Measurements from ENCODE around the gene CCRL2. TPM values are rescaled to one million over a fixed set of nuclear protein-coding genes. Genes with fewer than 3 reads are reported as not detected.

The CCRL2 gene, protein sequence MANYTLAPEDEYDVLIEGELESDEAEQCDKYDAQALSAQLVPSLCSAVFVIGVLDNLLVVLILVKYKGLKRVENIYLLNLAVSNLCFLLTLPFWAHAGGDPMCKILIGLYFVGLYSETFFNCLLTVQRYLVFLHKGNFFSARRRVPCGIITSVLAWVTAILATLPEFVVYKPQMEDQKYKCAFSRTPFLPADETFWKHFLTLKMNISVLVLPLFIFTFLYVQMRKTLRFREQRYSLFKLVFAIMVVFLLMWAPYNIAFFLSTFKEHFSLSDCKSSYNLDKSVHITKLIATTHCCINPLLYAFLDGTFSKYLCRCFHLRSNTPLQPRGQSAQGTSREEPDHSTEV
- 3.6 TPM for polyA plus RNA-seq (2012; ENCODE audit: insufficient read depth, insufficient read length)

DNA sequence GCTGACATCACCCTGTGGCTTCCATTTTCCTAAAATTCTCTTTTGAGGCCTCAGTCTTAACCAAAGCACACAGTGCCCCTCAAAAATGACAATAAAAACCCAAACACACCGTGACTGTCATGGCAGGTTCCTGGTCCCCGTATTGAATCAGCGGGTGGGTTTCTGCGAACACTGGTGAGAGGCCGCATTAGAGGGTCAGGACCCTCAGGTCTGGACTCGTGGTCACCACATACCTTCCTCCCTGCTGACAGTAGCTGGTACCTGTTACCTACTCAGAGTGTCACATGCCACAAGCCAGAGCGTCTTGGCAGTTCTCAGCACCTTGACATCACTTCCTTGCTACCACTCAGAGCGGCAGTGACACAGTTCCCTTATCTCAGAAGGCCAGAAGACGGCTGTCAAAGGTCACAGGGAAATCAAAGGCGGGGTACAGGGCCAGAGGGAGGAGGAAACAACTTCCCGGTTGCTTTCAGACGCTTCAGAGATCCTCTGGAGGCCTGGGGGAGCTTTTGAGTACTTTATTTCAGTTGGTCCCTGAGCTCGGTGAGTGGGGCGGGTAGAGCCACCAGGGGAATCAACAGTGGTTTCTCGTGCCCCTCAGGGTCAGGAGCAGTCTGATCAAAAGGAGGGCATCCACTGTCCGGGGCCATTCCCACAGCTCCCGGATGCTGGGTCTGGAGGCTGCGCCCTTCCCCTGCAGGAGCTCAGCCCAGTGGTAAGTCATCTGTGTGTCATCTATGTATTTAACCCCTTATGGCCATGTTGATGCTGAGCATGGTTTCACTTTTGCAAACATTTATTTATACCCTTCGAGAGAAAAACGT, at the start of gene CCRL2, which contains the start of gene CCR5AS:
Gene CCRL2 (plus strand): TSS at position 472 of the 824 bp plus-strand sequence. CDS start 821 bp downstream, outside the sequence.
Gene CCR5AS (minus strand): TSS at position 279 of the 824 bp plus-strand sequence.
- peak; percentile 66 for DNase-seq (ENCODE audit: low read depth, low spot score)
- peak within 1 kb of the TSS; percentile 58 for H3K4me3 ChIP-seq (ENCODE audit: low read length)

DNA sequence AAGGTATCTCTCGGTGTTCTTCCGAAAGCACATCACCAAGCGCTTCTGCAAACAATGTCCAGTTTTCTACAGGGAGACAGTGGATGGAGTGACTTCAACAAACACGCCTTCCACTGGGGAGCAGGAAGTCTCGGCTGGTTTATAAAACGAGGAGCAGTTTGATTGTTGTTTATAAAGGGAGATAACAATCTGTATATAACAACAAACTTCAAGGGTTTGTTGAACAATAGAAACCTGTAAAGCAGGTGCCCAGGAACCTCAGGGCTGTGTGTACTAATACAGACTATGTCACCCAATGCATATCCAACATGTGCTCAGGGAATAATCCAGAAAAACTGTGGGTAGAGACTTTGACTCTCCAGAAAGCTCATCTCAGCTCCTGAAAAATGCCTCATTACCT, 48.6 kb upstream of the CCRL2 start:
- no peak for DNase-seq (ENCODE audit: low read depth, low spot score)
- H3K4me3 ChIP-seq (ENCODE audit: low read length), result no peak overlapping the region

DNA sequence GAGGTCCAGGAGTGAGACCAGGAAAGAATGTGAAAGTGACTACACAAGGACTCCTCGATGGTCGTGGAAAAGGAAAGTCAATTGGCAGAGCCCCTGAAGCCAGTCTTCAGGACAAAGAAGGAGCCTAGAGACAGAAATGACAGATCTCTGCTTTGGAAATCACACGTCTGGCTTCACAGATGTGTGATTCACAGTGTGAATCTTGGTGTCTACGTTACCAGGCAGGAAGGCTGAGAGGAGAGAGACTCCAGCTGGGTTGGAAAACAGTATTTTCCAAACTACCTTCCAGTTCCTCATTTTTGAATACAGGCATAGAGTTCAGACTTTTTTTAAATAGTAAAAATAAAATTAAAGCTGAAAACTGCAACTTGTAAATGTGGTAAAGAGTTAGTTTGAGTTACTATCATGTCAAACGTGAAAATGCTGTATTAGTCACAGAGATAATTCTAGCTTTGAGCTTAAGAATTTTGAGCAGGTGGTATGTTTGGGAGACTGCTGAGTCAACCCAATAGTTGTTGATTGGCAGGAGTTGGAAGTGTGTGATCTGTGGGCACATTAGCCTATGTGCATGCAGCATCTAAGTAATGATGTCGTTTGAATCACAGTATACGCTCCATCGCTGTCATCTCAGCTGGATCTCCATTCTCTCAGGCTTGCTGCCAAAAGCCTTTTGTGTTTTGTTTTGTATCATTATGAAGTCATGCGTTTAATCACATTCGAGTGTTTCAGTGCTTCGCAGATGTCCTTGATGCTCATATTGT, 47.1 kb upstream of the CCRL2 start:
- H3K4me3 ChIP-seq (ENCODE audit: low read length), result no peak overlapping the region
- no peak for DNase-seq (ENCODE audit: low read depth, low spot score)

DNA sequence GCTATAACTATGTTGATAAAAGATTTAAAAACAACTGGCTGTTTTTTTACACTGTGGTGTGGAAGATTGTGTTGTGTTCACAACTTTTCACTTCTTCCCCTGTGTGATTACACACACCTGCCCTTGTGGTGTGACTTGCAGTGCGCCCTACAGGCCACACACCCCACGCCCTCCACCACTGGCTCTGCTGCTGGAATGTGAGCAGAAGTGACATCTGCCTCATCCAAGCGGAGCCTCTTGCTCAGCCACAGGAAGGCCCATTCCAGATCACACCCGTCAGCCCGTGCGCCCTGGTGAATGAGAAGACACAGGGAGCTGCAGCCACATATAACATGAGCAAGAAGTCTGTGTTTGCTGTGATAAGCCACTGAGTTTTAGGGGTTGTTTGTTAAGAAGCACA, 46.2 kb upstream of the CCRL2 start:
- no peak overlapping the region for H3K4me3 ChIP-seq (ENCODE audit: low read length)
- no peak for DNase-seq (ENCODE audit: low read depth, low spot score)

- no peak overlapping the region for H3K4me3 ChIP-seq (ENCODE audit: low read length)
- no peak for DNase-seq (ENCODE audit: low read depth, low spot score)
Observed at GRCh38 chr3:46361408-46362283, 45.4 kb upstream of the CCRL2 start.

GRCh38 chr3:46365041-46365440, 42.0 kb upstream of the CCRL2 start:
- no peak for DNase-seq (ENCODE audit: low read depth, low spot score)
- no peak overlapping the region for H3K4me3 ChIP-seq (ENCODE audit: low read length)

DNA sequence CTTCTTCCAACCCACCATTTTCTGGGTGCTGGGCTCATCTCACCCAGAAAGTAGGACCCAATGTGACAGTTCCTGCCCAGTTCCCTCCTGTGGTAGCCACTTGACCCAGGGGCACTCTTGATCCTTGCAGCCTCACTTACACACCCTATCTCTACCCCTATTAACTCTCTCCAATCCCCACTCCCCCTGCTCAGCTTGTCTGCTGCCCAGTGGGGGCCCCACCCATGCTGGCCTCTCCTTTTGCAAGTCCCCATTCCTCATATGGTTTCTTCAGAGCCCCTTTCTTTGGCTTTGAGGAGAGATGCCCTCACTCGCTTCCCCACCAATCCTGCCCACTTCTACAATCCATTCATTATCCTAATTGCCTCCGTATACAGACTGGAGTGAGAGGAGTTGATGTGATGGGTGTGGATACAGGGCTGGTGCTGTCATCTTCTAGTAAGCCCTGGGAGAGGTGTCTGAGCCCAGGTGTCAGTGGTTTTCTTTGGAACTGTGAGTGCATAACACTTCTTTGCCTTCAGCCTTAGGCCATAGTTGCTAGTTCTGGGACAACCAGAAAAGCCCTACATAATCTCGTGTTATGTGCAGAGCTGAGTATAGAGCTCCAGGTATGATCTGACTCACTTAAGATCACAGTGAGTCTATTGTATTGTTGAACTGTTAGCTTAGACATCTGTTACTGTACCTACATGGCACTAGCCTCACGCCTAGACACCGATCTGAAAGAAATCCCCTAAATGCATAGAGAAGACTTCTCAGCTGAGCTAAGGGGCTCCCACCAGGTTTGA, 41.1 kb upstream of the CCRL2 start:
- no peak overlapping the region for H3K4me3 ChIP-seq (ENCODE audit: low read length)
- no peak for DNase-seq (ENCODE audit: low read depth, low spot score)

DNA sequence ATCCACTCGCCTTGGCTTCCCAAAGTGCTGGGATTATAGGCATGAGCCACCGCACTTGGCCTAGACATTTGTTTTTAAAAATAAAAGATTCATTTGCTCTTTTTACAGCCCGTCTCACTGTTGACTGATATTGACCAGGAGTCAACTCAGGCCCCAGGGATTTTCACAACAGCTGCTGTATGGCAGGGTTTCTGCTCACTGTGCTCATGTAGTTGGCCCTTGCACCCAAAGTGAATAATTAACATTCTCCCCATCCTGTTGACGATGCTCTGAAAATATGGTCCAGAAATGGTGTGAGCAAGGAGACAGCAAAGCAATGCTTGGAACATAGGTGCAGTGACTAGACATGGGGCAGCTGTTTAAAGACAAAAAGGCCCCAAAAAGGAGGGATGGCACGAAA, 39.2 kb upstream of the CCRL2 start:
- no peak overlapping the region for H3K4me3 ChIP-seq (ENCODE audit: low read length)
- DNase-seq (ENCODE audit: low read depth, low spot score), result no peak

- no peak overlapping the region for H3K4me3 ChIP-seq (ENCODE audit: low read length)
- peak; percentile 84 for DNase-seq (ENCODE audit: low read depth, low spot score)
Observed at GRCh38 chr3:46368569-46368968, 38.5 kb upstream of the CCRL2 start.

GRCh38 chr3:46369151-46369550, 37.9 kb upstream of the CCRL2 start:
- no peak overlapping the region for H3K4me3 ChIP-seq (ENCODE audit: low read length)
- no peak for DNase-seq (ENCODE audit: low read depth, low spot score)

DNA sequence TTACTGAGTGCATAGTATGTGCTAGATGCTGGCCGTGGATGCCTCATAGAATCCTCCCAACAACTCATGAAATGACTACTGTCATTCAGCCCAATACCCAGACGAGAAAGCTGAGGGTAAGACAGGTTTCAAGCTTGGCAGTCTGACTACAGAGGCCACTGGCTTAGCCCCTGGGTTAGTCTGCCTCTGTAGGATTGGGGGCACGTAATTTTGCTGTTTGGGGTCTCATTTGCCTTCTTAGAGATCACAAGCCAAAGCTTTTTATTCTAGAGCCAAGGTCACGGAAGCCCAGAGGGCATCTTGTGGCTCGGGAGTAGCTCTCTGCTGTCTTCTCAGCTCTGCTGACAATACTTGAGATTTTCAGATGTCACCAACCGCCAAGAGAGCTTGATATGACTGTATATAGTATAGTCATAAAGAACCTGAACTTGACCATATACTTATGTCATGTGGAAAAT, 37.4 kb upstream of the CCRL2 start:
- no peak overlapping the region for H3K4me3 ChIP-seq (ENCODE audit: low read length)
- DNase-seq (ENCODE audit: low read depth, low spot score), result no peak

DNA sequence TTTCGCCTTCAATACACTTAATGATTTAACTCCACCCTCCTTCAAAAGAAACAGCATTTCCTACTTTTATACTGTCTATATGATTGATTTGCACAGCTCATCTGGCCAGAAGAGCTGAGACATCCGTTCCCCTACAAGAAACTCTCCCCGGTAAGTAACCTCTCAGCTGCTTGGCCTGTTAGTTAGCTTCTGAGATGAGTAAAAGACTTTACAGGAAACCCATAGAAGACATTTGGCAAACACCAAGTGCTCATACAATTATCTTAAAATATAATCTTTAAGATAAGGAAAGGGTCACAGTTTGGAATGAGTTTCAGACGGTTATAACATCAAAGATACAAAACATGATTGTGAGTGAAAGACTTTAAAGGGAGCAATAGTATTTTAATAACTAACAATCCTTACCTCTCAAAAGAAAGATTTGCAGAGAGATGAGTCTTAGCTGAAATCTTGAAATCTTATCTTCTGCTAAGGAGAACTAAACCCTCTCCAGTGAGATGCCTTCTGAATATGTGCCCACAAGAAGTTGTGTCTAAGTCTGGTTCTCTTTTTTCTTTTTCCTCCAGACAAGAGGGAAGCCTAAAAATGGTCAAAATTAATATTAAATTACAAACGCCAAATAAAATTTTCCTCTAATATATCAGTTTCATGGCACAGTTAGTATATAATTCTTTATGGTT, 36.1 kb upstream of the CCRL2 start, which contains the start of gene CCR5:
Gene CCR5 (plus strand): TSS at position 108 of the 680 bp plus-strand sequence. CDS start 1,957 bp downstream, outside the sequence.
- DNase-seq (ENCODE audit: low read depth, low spot score), result peak; percentile 74
- no peak within 1 kb of the TSS for H3K4me3 ChIP-seq (ENCODE audit: low read length)

DNA sequence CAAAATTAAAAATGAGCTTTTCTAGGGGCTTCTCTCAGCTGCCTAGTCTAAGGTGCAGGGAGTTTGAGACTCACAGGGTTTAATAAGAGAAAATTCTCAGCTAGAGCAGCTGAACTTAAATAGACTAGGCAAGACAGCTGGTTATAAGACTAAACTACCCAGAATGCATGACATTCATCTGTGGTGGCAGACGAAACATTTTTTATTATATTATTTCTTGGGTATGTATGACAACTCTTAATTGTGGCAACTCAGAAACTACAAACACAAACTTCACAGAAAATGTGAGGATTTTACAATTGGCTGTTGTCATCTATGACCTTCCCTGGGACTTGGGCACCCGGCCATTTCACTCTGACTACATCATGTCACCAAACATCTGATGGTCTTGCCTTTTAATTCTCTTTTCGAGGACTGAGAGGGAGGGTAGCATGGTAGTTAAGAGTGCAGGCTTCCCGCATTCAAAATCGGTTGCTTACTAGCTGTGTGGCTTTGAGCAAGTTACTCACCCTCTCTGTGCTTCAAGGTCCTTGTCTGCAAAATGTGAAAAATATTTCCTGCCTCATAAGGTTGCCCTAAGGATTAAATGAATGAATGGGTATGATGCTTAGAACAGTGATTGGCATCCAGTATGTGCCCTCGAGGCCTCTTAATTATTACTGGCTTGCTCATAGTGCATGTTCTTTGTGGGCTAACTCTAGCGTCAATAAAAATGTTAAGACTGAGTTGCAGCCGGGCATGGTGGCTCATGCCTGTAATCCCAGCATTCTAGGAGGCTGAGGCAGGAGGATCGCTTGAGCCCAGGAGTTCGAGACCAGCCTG, 35.3 kb upstream of the CCRL2 start:
- DNase-seq (ENCODE audit: low read depth, low spot score), result no peak
- no peak overlapping the region for H3K4me3 ChIP-seq (ENCODE audit: low read length)

- H3K4me3 ChIP-seq (ENCODE audit: low read length), result no peak overlapping the region
- DNase-seq (ENCODE audit: low read depth, low spot score), result peak; percentile 54
Observed at GRCh38 chr3:46372492-46373359, 34.3 kb upstream of the CCRL2 start.

DNA sequence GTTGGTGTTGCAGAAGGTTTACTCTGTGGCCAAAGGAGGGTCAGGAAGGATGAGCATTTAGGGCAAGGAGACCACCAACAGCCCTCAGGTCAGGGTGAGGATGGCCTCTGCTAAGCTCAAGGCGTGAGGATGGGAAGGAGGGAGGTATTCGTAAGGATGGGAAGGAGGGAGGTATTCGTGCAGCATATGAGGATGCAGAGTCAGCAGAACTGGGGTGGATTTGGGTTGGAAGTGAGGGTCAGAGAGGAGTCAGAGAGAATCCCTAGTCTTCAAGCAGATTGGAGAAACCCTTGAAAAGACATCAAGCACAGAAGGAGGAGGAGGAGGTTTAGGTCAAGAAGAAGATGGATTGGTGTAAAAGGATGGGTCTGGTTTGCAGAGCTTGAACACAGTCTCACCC, 32.3 kb upstream of the CCRL2 start:
- DNase-seq (ENCODE audit: low read depth, low spot score), result no peak
- H3K4me3 ChIP-seq (ENCODE audit: low read length), result no peak overlapping the region
